Nephron (organoid): ENCODE data around the gene METTL21C.

Source experiments
- H3K27ac Mint-ChIP-seq, 3 experiments: 2 replicates each; pipeline ENCODE4 v1.8.0; 2020; ENCODE audit warnings: mixed read lengths in 3 of 3, mild to moderate bottlenecking in 2 of 3, moderate library complexity in 1 of 3
- H3K27me3 Mint-ChIP-seq: 2 replicates; pipeline ENCODE4 v1.8.0; 2021; ENCODE audit warnings: low read depth, mild to moderate bottlenecking, moderate library complexity, mixed read lengths
- H3K36me3 Mint-ChIP-seq: 2 replicates; pipeline ENCODE4 v1.8.0; 2020; ENCODE audit warnings: low read depth, mixed read lengths
- H3K4me1 Mint-ChIP-seq: 2 replicates; pipeline ENCODE4 v1.8.0; 2020; ENCODE audit warnings: mixed read lengths
- H3K4me3 Mint-ChIP-seq, 3 experiments: 2 replicates each; pipeline ENCODE4 v1.8.0; 2020; ENCODE audit warnings: mild to moderate bottlenecking in 3 of 3, mixed read lengths in 3 of 3, moderate library complexity in 2 of 3
- H3K9me3 Mint-ChIP-seq: 2 replicates; pipeline ENCODE4 v1.8.0; 2020; ENCODE audit warnings: mixed read lengths
- CTCF ChIP-seq, 3 experiments: fragments of 200-600 bp; sonication (generic); IDR thresholded peaks; one replicate each; pipeline ENCODE4 v1.5.0; 2021; ENCODE audit warnings: antibody characterized with exemption in 3 of 3; ENCODE audit not compliant: unreplicated experiment in 3 of 3

Gene METTL21C

GRCh38 chr13:102708211-102708610 is 13.4 kb upstream of the METTL21C start:
- H3K4me1 Mint-ChIP-seq, result peaks cover 32% of the 10 kb centered on the region
- peak overlapping the region in 2 of 3 experiments; percentile 28 to 75 for H3K27ac Mint-ChIP-seq
- H3K9me3 Mint-ChIP-seq, result peaks cover 7% of the 10 kb centered on the region
- TF ChIP-seq CTCF (IDR thresholded peaks at IDR 0.05; ENCODE audit: unreplicated experiment in 3 of 3), result no peak
- peaks cover 3% of the 10 kb centered on the region for H3K36me3 Mint-ChIP-seq
- H3K4me3 Mint-ChIP-seq, result no peak overlapping the region
- H3K27me3 Mint-ChIP-seq, result no peaks in the 10 kb centered on the region

GRCh38 chr13:102707467-102707866 is 12.6 kb upstream of the METTL21C start:
- H3K4me1 Mint-ChIP-seq, result peaks cover 36% of the 10 kb centered on the region
- no peak overlapping the region for H3K4me3 Mint-ChIP-seq
- H3K36me3 Mint-ChIP-seq, result peaks cover 3% of the 10 kb centered on the region
- H3K9me3 Mint-ChIP-seq, result peaks cover 7% of the 10 kb centered on the region
- no peak for TF ChIP-seq CTCF (IDR thresholded peaks at IDR 0.05; ENCODE audit: unreplicated experiment in 3 of 3)
- H3K27ac Mint-ChIP-seq, result peak overlapping the region; percentile 48 to 75 (median 70)
- H3K27me3 Mint-ChIP-seq, result no peaks in the 10 kb centered on the region

GRCh38 chr13:102704238-102705058 is 9.6 kb upstream of the METTL21C start:
- Mint-ChIP-seq H3K4me3 (peak overlapping the region in 1 of 3 experiments; percentile 6), H3K27ac (peak overlapping the region; percentile 82 to 89 (median 87)), H3K4me1 (peaks cover 58% of the 10 kb centered on the region), H3K9me3 (peaks cover 5% of the 10 kb centered on the region), H3K36me3 (no peaks in the 10 kb centered on the region), H3K27me3 (no peaks in the 10 kb centered on the region)
- TF ChIP-seq CTCF (IDR thresholded peaks at IDR 0.05; ENCODE audit: unreplicated experiment in 3 of 3), result no peak

- peaks cover 65% of the 10 kb centered on the region for H3K4me1 Mint-ChIP-seq
- H3K27ac Mint-ChIP-seq, result peak overlapping the region; percentile 82 to 89 (median 87)
- H3K27me3 Mint-ChIP-seq, result no peaks in the 10 kb centered on the region
- H3K9me3 Mint-ChIP-seq, result peaks cover 4% of the 10 kb centered on the region
- H3K36me3 Mint-ChIP-seq, result peaks cover 1% of the 10 kb centered on the region
- H3K4me3 Mint-ChIP-seq, result no peak overlapping the region
- TF ChIP-seq CTCF (IDR thresholded peaks at IDR 0.05; ENCODE audit: unreplicated experiment in 3 of 3), result no peak
Measured at GRCh38 chr13:102703726-102704035, 8.8 kb upstream of the METTL21C start.

- H3K27ac Mint-ChIP-seq, result peak overlapping the region; percentile 82 to 89 (median 87)
Measured at GRCh38 chr13:102702965-102703725, 8.3 kb upstream of the METTL21C start.

More at GRCh38 chr13:102702965-102703725, 8.3 kb upstream of the METTL21C start:
- Mint-ChIP-seq H3K4me3 (peak overlapping the region in 1 of 3 experiments; percentile 21), H3K9me3 (peaks cover 8% of the 10 kb centered on the region), H3K4me1 (peaks cover 71% of the 10 kb centered on the region), H3K27me3 (peaks cover 3% of the 10 kb centered on the region), H3K36me3 (peaks cover 5% of the 10 kb centered on the region)
- no peak for TF ChIP-seq CTCF (IDR thresholded peaks at IDR 0.05; ENCODE audit: unreplicated experiment in 3 of 3)
